GM23248 (cell line): ENCODE data around the gene CTNNA3.

Experiments used
- EZH2 ChIP-seq: fragments of 200-600 bp; sonication (generic); IDR thresholded peaks from 2 replicates; pipeline ENCODE4 v1.6.1; 2018; ENCODE audit warnings: antibody characterized with exemption, mild to moderate bottlenecking; ENCODE audit not compliant: insufficient read depth, poor library complexity, severe bottlenecking
- EZH2phosphoT487 ChIP-seq: fragments of 200-600 bp; sonication (generic); IDR thresholded peaks from 2 replicates; pipeline ENCODE4 v1.6.1; 2018; ENCODE audit warnings: antibody characterized with exemption, moderate library complexity, mild to moderate bottlenecking, low read depth; ENCODE audit not compliant: insufficient read depth

DNA sequence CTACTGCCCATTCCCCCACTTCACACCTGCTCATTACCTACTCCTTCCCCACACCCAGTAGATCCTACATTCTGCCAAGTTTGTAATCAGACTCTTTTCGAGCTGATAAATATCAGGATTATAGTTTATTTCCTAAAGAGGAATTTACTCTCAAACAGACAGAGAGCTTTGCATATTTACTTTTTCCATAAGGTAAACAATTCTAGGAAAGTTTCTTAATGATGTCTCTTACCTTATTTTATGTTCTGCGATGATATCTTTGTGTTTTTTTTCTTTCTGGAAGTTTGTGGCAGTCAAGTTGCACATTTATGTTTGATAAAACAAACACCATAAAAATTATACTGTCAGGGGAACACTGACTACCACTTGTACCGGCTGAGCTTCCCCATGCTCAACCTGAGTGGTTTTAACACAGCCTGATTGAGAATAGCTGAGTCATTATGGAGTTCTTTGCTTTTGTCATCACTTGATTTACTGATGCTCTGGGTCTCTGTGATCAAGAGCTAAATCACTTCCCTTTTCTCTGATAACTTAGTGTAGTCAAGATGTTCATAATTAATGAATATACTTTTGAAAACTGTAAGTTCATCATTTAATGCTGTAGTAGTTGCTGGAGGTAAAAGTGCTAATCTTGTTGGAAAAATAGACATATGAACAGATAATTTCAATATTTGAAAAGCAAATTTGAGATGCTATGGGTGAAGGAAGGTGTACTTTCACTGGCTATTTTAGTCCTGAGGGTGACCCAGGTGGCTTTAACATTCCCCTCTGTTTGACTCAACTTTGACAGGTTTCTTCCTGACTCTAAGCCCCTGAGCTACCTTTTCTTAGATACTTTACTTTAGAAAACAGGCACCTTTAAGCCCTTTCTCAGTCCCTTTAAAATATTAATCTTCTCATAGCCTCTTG, 1804.7 kb downstream of the CTNNA3 start:
- TF ChIP-seq EZH2 (no peak), EZH2phosphoT487 (no peak)
